Measurements from ENCODE around the gene ZNF630.
"Not testable (repeated sequence)": the region's sequence is repeated elsewhere in the genome, so short reads cannot be mapped to it uniquely, and the experiment has no call there.

ZNF630 gene

DNA sequence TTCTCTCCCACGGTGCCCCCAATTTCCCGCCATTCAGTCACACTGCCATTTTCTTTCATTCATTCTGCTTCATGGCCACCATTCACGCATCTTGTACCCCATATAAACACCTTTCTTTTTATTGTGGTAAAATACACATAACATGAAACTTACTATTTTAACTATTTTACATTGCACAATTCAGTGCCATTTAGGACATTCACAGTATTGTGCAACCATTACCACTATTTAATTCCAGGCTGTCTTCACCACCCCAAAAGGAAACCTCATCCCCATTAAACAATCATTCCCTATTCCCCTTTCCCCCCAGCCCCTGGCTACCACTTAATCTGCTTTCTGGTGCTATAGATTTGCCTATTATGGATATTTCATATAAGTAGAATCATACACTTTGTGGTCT, 48.7 kb downstream of the ZNF630 start:
- no peak for ATAC-seq
- no peak for TF ChIP-seq TCF4 (CRISPR knock-in tag; IDR thresholded peaks at IDR 0.05; ENCODE audit: borderline replicate concordance)
- no peak for TF ChIP-seq ESRRG (CRISPR knock-in tag; IDR thresholded peaks at IDR 0.05)
- no peak for TF ChIP-seq ZNF70 (CRISPR knock-in tag; IDR thresholded peaks at IDR 0.05)
- TF ChIP-seq PPARA (CRISPR knock-in tag; IDR thresholded peaks at IDR 0.05; ENCODE audit: borderline replicate concordance) = no peak
- no peak for TF ChIP-seq OSR1 (CRISPR knock-in tag; IDR thresholded peaks at IDR 0.05)
- no peak for TF ChIP-seq ZFP3 (CRISPR knock-in tag; IDR thresholded peaks at IDR 0.05)
- TF ChIP-seq CSDC2 (CRISPR knock-in tag; IDR thresholded peaks at IDR 0.05) = no peak

DNA sequence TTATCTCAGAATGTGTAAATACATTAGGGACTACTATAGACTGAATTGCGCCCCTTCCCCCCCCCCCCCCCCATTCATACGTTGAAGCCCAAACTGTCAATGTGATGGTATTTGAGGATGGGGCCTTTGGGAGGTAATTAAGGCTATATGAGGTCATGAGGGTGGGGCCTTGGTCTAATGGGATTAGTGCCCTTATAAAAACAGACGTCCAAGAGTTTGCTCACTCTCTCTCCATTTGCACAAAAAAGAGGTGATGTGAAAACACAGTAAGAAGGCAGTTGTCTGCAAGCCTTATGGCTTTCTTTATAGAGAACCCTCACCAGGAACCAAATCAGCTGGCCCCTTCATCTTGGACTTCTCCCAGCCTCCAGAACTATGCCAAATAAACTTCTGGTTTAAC, 49.3 kb downstream of the ZNF630 start:
- TF ChIP-seq ZNF565 (CRISPR knock-in tag; conservative IDR thresholded peaks at IDR 0.05; ENCODE audit: low read depth) (no peak), PPARA (CRISPR knock-in tag; IDR thresholded peaks at IDR 0.05; ENCODE audit: borderline replicate concordance) (no peak), ZC3H10 (CRISPR knock-in tag; IDR thresholded peaks at IDR 0.05) (no peak), OSR1 (CRISPR knock-in tag; IDR thresholded peaks at IDR 0.05) (no peak), TOX (CRISPR knock-in tag; IDR thresholded peaks at IDR 0.05; ENCODE audit: borderline replicate concordance) (no peak)
- TF ChIP-seq, protein P1, sequence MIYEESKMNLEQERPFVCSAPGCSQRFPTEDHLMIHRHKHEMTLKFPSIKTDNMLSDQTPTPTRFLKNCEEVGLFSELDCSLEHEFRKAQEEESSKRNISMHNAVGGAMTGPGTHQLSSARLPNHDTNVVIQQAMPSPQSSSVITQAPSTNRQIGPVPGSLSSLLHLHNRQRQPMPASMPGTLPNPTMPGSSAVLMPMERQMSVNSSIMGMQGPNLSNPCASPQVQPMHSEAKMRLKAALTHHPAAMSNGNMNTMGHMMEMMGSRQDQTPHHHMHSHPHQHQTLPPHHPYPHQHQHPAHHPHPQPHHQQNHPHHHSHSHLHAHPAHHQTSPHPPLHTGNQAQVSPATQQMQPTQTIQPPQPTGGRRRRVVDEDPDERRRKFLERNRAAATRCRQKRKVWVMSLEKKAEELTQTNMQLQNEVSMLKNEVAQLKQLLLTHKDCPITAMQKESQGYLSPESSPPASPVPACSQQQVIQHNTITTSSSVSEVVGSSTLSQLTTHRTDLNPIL (CRISPR knock-in tag; IDR thresholded peaks at IDR 0.05; ENCODE audit: low read depth) = no peak
- no peak for ATAC-seq

DNA sequence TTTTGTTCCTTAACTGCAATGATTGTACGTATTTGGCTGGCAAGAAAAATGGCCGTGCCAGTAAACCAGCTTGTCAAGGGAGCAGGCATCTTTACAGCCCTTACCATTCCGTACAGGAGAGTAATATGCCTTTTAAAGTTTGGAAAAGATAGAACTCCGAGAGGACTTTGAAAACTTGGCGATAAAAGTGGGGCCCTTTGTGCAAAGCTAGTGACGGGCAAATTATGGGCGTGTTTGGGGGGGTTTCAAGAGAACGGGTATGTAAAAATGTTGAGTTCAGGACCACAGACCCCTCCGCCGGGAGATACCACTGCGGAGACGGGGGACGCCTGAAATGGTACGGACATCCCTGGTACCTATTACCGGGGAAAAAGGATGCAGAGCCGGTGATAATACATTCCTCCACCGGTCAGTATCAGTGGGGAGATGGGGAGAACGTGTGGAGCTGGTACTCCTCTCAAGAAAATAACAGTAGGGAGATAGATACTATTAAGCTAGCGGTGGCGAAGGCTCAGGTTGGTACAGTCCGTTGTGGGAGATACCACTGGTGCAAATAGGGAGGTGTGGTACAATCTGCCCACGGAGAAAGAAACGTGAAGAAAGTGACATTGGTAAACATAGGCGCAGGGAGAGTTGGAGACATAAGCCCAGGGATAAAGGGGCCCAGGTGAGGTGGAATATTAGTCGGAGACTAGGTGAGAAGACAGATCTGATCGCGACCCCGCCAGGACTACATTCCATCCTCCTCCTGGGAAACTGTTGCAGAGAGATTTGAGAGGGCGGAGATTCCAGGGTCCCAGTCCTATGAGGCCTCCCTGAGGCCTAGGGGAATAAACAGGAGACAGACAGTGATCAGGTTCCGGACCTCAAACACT, 50.2 kb downstream of the ZNF630 start:
- TF ChIP-seq CSDC2 (CRISPR knock-in tag; IDR thresholded peaks at IDR 0.05) = no peak
- TF ChIP-seq, protein P2, sequence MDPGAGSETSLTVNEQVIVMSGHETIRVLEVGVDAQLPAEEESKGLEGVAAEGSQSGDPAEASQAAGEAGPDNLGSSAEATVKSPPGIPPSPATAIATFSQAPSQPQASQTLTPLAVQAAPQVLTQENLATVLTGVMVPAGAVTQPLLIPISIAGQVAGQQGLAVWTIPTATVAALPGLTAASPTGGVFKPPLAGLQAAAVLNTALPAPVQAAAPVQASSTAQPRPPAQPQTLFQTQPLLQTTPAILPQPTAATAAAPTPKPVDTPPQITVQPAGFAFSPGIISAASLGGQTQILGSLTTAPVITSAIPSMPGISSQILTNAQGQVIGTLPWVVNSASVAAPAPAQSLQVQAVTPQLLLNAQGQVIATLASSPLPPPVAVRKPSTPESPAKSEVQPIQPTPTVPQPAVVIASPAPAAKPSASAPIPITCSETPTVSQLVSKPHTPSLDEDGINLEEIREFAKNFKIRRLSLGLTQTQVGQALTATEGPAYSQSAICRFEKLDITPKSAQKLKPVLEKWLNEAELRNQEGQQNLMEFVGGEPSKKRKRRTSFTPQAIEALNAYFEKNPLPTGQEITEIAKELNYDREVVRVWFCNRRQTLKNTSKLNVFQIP (CRISPR knock-in tag; IDR thresholded peaks at IDR 0.05; ENCODE audit: borderline replicate concordance, low read depth) = no peak
- no peak for TF ChIP-seq ARNTL (CRISPR knock-in tag; IDR thresholded peaks at IDR 0.05; ENCODE audit: borderline replicate concordance, low read depth)
- no peak for TF ChIP-seq BACH2 (CRISPR knock-in tag; IDR thresholded peaks at IDR 0.05; ENCODE audit: borderline replicate concordance)
- TF ChIP-seq ZNF565 (CRISPR knock-in tag; conservative IDR thresholded peaks at IDR 0.05; ENCODE audit: low read depth) = no peak
- no peak for TF ChIP-seq PPARA (CRISPR knock-in tag; IDR thresholded peaks at IDR 0.05; ENCODE audit: borderline replicate concordance)
- TF ChIP-seq ESRRG (CRISPR knock-in tag; IDR thresholded peaks at IDR 0.05) = no peak
- TF ChIP-seq ZFP30 (CRISPR knock-in tag; IDR thresholded peaks at IDR 0.05) = no peak
- TF ChIP-seq TCF4 (CRISPR knock-in tag; IDR thresholded peaks at IDR 0.05; ENCODE audit: borderline replicate concordance) = no peak
- TF ChIP-seq, protein P3, sequence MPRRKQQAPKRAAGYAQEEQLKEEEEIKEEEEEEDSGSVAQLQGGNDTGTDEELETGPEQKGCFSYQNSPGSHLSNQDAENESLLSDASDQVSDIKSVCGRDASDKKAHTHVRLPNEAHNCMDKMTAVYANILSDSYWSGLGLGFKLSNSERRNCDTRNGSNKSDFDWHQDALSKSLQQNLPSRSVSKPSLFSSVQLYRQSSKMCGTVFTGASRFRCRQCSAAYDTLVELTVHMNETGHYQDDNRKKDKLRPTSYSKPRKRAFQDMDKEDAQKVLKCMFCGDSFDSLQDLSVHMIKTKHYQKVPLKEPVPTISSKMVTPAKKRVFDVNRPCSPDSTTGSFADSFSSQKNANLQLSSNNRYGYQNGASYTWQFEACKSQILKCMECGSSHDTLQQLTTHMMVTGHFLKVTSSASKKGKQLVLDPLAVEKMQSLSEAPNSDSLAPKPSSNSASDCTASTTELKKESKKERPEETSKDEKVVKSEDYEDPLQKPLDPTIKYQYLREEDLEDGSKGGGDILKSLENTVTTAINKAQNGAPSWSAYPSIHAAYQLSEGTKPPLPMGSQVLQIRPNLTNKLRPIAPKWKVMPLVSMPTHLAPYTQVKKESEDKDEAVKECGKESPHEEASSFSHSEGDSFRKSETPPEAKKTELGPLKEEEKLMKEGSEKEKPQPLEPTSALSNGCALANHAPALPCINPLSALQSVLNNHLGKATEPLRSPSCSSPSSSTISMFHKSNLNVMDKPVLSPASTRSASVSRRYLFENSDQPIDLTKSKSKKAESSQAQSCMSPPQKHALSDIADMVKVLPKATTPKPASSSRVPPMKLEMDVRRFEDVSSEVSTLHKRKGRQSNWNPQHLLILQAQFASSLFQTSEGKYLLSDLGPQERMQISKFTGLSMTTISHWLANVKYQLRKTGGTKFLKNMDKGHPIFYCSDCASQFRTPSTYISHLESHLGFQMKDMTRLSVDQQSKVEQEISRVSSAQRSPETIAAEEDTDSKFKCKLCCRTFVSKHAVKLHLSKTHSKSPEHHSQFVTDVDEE (CRISPR knock-in tag; IDR thresholded peaks at IDR 0.05) = no peak
- no peak for TF ChIP-seq ZFP3 (CRISPR knock-in tag; IDR thresholded peaks at IDR 0.05)
- TF ChIP-seq SNAI2 (CRISPR knock-in tag; IDR thresholded peaks at IDR 0.05) = no peak
- TF ChIP-seq ISL1 (CRISPR knock-in tag; IDR thresholded peaks at IDR 0.05) = no peak
- TF ChIP-seq ZNF70 (CRISPR knock-in tag; IDR thresholded peaks at IDR 0.05) = no peak
- no peak for TF ChIP-seq OSR1 (CRISPR knock-in tag; IDR thresholded peaks at IDR 0.05)
- TF ChIP-seq ZC3H10 (CRISPR knock-in tag; IDR thresholded peaks at IDR 0.05) = no peak
- TF ChIP-seq GLIS3 (CRISPR knock-in tag; IDR thresholded peaks at IDR 0.05) = no peak
- peak; percentile 87 for ATAC-seq

DNA sequence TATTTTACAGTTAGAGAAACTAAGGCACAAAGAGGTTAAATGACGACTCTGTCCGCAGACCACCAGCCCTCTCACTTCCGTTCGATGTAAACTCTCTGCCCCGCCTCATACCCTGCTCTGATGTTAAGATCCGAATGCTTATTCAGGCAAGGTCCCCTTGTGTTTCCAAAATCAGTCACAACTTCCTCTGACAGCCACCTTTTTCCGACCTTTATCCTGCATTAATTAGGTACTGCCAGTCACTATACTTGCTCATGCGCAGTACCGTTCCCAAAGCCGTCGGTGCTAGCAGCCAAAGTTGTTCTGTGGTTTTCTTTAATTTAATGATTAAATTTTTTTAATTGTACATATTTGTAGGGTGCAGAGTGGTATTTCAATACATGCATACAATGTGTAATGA, 51.0 kb downstream of the ZNF630 start:
- ATAC-seq = not testable (repeated sequence)

DNA sequence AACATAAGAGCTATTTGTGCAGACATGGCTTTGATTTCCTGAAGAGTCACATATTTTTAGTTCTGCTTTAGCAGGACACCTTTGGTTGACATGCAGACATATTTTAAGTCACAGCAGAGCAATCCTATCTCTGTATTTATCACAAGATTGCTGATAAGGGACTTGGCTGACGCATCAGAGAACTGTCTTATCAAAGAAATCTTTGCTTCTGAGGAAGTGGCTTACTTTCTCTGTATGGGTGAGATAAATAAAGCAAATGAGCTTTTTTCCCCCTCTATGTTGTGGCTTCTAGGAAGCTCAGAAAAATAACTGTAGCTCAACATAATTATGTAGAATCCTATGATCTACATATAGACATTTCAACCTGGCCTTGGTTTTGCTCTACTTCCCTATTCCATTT, 51.5 kb downstream of the ZNF630 start:
- ATAC-seq = not testable (repeated sequence)

DNA sequence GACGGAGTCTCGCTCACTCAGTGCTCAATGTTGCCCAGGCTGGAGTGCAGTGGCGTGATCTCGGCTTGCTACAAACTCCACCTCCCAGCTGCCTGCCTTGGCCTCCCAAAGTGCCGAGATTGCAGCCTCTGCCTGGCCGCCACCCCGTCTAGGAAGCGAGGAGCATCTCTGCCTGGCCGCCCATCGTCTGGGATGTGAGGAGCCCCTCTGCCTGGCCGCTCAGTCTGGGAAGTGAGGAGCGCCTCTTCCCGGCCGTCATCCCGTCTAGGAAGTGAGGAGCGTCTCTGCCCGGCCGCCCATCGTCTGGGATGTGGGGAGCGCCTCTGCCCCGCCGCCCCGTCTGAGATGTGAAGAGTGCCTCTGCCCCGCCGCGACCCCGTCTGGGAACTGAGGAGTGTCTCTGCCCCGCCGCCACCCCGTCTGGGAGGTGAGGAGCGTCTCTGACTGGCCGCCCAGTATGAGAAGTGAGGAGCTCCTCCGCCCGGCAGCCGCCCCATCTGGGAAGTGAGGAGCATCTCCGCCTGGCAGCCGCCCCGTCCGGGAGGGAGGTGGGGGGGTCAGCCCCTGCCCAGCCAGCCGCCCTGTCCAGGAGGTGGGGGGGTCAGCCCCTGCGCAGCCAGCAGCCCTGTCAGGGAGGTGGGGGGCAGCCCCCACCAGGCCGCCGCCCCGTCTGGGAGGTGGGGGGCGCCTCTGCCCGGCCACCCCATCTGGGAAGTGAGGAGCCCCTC, 54.7 kb downstream of the ZNF630 start:
- not testable (repeated sequence) for ATAC-seq

DNA sequence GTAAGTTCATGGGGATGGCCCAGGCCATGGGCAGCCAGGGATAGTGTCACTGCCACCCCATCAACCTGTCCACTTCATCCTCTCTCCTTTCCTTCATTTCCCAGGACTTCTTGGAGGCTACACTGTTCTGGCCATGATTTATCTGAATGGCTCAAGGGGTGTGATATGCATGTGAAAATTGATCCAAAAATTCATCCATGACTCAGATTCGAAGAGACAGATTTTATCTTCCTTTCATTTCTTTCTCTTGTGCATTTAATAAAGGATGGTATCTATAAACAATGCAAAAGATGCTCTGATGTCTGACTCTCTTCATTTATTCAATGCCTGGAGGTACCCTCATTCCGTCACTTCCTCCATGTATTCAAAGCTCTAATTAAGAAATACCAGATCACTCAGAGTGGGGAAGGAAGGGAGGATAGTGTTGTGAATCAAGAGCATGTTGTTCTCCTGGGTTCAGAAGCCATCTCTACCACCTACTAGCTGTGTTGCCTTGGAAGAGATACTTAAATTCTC, 61.9 kb downstream of the ZNF630 start:
- not testable (repeated sequence) for ATAC-seq

Measured in SK-N-SH treated with all-trans-retinoic acid at 6 μM for 48 hours (cell line).